Liver (tissue), 9 donors: ENCODE measurements around the gene TUBGCP4. TPM values are rescaled to one million over a fixed set of nuclear protein-coding genes. Genes with fewer than 3 reads are reported as not detected.

Experiments used
- DNase-seq: peaks from one replicate; pipeline ENCODE4 v3.0.0-alpha.2; 2017; ENCODE audit warnings: low spot score
- H3K27ac ChIP-seq, 2 donors: one replicate each; pipeline ENCODE4 v1.7.0; 2013; ENCODE audit warnings: inconsistent platforms in 2 of 2, low read length in 2 of 2, control low read depth in 1 of 2, low read depth in 1 of 2, mild to moderate bottlenecking in 1 of 2
- H3K27me3 ChIP-seq, 4 donors: one replicate each; pipeline versions ENCODE4 v1.6.1 to v1.7.0; 2013; ENCODE audit warnings: low read length in 3 of 4, inconsistent platforms in 1 of 4, mild to moderate bottlenecking in 1 of 4, moderate library complexity in 1 of 4; ENCODE audit not compliant: control insufficient read depth in 4 of 4, insufficient read depth in 4 of 4
- H3K36me3 ChIP-seq, 4 donors: one replicate each; pipeline versions ENCODE4 v1.6.1 to v1.7.0; 2013; ENCODE audit warnings: low read length in 3 of 4, mild to moderate bottlenecking in 3 of 4, low read depth in 1 of 4, moderate library complexity in 1 of 4; ENCODE audit not compliant: control insufficient read depth in 4 of 4, insufficient read depth in 3 of 4
- H3K4me1 ChIP-seq, 4 donors: one replicate each; pipeline versions ENCODE4 v1.6.1 to v1.7.0; 2013; ENCODE audit warnings: low read length in 3 of 4, mild to moderate bottlenecking in 3 of 4, moderate library complexity in 1 of 4; ENCODE audit not compliant: control insufficient read depth in 4 of 4, insufficient read depth in 4 of 4
- H3K4me3 ChIP-seq, 3 donors: one replicate each; pipeline versions ENCODE4 v1.6.1 to v1.7.0; 2013; ENCODE audit warnings: low read length in 3 of 3, control low read depth in 1 of 3, low read depth in 1 of 3, mild to moderate bottlenecking in 1 of 3
- H3K9ac ChIP-seq, 2 donors: one replicate each; pipeline ENCODE4 v1.7.0; 2013; ENCODE audit warnings: low read length in 2 of 2, mild to moderate bottlenecking in 2 of 2, moderate library complexity in 2 of 2, control low read depth in 1 of 2, low read depth in 1 of 2
- H3K9me3 ChIP-seq, 4 donors: one replicate each; pipeline versions ENCODE4 v1.6.1 to v1.7.0; 2013; ENCODE audit warnings: low read length in 3 of 4; ENCODE audit not compliant: control insufficient read depth in 4 of 4
- ATF3 ChIP-seq: IDR thresholded peaks from 2 replicates; pipeline ENCODE4 v1.6.1; 2016; ENCODE audit warnings: antibody characterized with exemption
- CTCF ChIP-seq: fragments of 150-350 bp; IDR thresholded peaks from 2 replicates; pipeline ENCODE4 v1.5.1; 2017; ENCODE audit warnings: improper control_type of control experiment, low read depth, low read length; ENCODE audit not compliant: missing input control
- EGR1 ChIP-seq, 2 donors: IDR thresholded peaks; 2 replicates each; pipeline ENCODE4 v1.6.1; 2016 to 2018; ENCODE audit warnings: antibody characterized with exemption in 2 of 2, low read depth in 2 of 2
- FOXA1 ChIP-seq: IDR thresholded peaks from 2 replicates; pipeline ENCODE4 v1.6.1; 2016; ENCODE audit warnings: antibody characterized with exemption
- FOXA2 ChIP-seq: IDR thresholded peaks from 2 replicates; pipeline ENCODE4 v1.6.1; 2016; ENCODE audit warnings: antibody characterized with exemption
- GABPA ChIP-seq, 2 donors: IDR thresholded peaks in 1 of 2; conservative IDR thresholded peaks in 1 of 2; 2 replicates each; pipeline ENCODE4 v1.6.1; 2016; ENCODE audit warnings: antibody characterized with exemption in 2 of 2, mild to moderate bottlenecking in 1 of 2, moderate library complexity in 1 of 2
- HNF4A ChIP-seq, 2 donors: conservative IDR thresholded peaks; 2 replicates each; pipeline ENCODE4 v1.6.1; 2016; ENCODE audit warnings: antibody characterized with exemption in 2 of 2, mild to moderate bottlenecking in 2 of 2
- HNF4G ChIP-seq: IDR thresholded peaks from 2 replicates; pipeline ENCODE4 v1.6.1; 2016; ENCODE audit warnings: antibody characterized with exemption
- JUND ChIP-seq, 2 donors: IDR thresholded peaks; 2 replicates each; pipeline ENCODE4 v1.6.1; 2016; ENCODE audit warnings: antibody characterized with exemption in 2 of 2
- MAX ChIP-seq: IDR thresholded peaks from 2 replicates; pipeline ENCODE4 v1.6.1; 2016; ENCODE audit warnings: antibody characterized with exemption
- NR2F2 ChIP-seq: IDR thresholded peaks from 2 replicates; pipeline ENCODE4 v1.6.1; 2016; ENCODE audit warnings: antibody characterized with exemption
- RAD21 ChIP-seq, 2 donors: IDR thresholded peaks; 2 replicates each; pipeline ENCODE4 v1.6.1; 2016; ENCODE audit warnings: antibody characterized with exemption in 2 of 2, mild to moderate bottlenecking in 2 of 2
- REST ChIP-seq: IDR thresholded peaks from 2 replicates; pipeline ENCODE4 v1.6.1; 2016; ENCODE audit warnings: antibody characterized with exemption, mild to moderate bottlenecking
- SP1 ChIP-seq: IDR thresholded peaks from 2 replicates; pipeline ENCODE4 v1.6.1; 2018; ENCODE audit warnings: antibody characterized with exemption, mild to moderate bottlenecking
- YY1 ChIP-seq: IDR thresholded peaks from 2 replicates; pipeline ENCODE4 v1.6.1; 2016; ENCODE audit warnings: antibody characterized with exemption, mild to moderate bottlenecking
- ZBTB33 ChIP-seq: IDR thresholded peaks from 2 replicates; pipeline ENCODE4 v1.6.1; 2016; ENCODE audit warnings: antibody characterized with exemption
- WGBS: extraction: QIAGEN DNeasy Blood & Tissue Kit; methylation state at CpG from one replicate; pipeline ENCODE4 v1.1.7; 2013; 5-methylcytosine and 5-hydroxymethylcytosine counted together
- polyA plus RNA-seq, 2 donors: library from polyadenylated mRNA; stranded (reverse) in 1 of 2; unstranded in 1 of 2; fragments of 200-250 nt in 1 of 2; fragments of >200 nt in 1 of 2; fragmentation: Nextera tagmentation in 1 of 2; extraction: Ambion mirVana in 1 of 2; gene quantifications; one replicate each; pipeline versions ENCODE4 v1.2.1 to v1.2.3, GENCODE V29; 2013 to 2015
- total RNA-seq, 2 donors: library from RNA; depleted of rRNA; stranded (reverse); fragments of >200 nt; gene quantifications; one replicate each; pipeline ENCODE4 v1.2.3, GENCODE V29; 2014
- donor health status: healthy.
- donor health status: healthy.
- donor health status: healthy.
- donor health status: healthy.
- donor health status: healthy.

TUBGCP4 gene
- total and polyA plus RNA-seq, 4 donors = 4.6 to 20.5 (median 12.4) TPM

GRCh38 chr15:43404130-43404529, 33.2 kb downstream of the TUBGCP4 start (continued):
- TF ChIP-seq FOXA2 (no peak), JUND (IDR thresholded peaks at IDR 0.05) (no peak), SP1 (no peak), MAX (no peak), EGR1 (IDR thresholded peaks at IDR 0.05; ENCODE audit: low read depth in 2 of 2) (no peak)

- Histone ChIP-seq H3K4me3 (no peak overlapping the region), H3K27ac (no peak overlapping the region), H3K36me3 (peaks cover 4 to 75% (median 54%) of the 10 kb centered on the region in 4 donors), H3K9me3 (no peaks in the 10 kb centered on the region), H3K4me1 (peaks cover 0 to 8% (median 6%) of the 10 kb centered on the region in 4 donors), H3K27me3 (no peaks in the 10 kb centered on the region), H3K9ac (no peak overlapping the region)
- no peak for TF ChIP-seq CTCF
- TF ChIP-seq HNF4A (conservative IDR thresholded peaks at IDR 0.05) = no peak
- TF ChIP-seq NR2F2 = no peak
- no peak for TF ChIP-seq FOXA1
- TF ChIP-seq ATF3 = no peak
- TF ChIP-seq FOXA2 = no peak
- TF ChIP-seq EGR1 (IDR thresholded peaks at IDR 0.05; ENCODE audit: low read depth in 2 of 2) = no peak
- no peak for TF ChIP-seq REST
- no peak for TF ChIP-seq SP1
- TF ChIP-seq MAX = no peak
- no peak for TF ChIP-seq JUND (IDR thresholded peaks at IDR 0.05)
- TF ChIP-seq HNF4G = no peak
- TF ChIP-seq RAD21 (IDR thresholded peaks at IDR 0.05) = no peak
- no peak for TF ChIP-seq ZBTB33
- no peak for TF ChIP-seq YY1
- TF ChIP-seq GABPA (IDR thresholded peaks at IDR 0.05 in 1 of 2, conservative IDR thresholded peaks at IDR 0.05 in 1 of 2) = no peak
- DNase-seq = no peak
- WGBS = 81% methylated on average over 2 of the region's 2 CpGs
Observed at GRCh38 chr15:43406189-43406588, 35.3 kb downstream of the TUBGCP4 start.
